Stimulated activated CD8-positive, alpha-beta memory T cell treated with anti-CD3 and anti-CD28 coated beads, Interleukin-15, amount 100 ng/mL, for 4 hours (primary cell): Measurements from ENCODE around the gene HEXIM1.

Experiments used
- DNase-seq, 2 donors: peaks; one replicate each; pipeline ENCODE4 v3.0.0-alpha.2; 2020; ENCODE audit warnings: low read depth in 2 of 2

HEXIM1 gene, protein sequence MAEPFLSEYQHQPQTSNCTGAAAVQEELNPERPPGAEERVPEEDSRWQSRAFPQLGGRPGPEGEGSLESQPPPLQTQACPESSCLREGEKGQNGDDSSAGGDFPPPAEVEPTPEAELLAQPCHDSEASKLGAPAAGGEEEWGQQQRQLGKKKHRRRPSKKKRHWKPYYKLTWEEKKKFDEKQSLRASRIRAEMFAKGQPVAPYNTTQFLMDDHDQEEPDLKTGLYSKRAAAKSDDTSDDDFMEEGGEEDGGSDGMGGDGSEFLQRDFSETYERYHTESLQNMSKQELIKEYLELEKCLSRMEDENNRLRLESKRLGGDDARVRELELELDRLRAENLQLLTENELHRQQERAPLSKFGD

DNA sequence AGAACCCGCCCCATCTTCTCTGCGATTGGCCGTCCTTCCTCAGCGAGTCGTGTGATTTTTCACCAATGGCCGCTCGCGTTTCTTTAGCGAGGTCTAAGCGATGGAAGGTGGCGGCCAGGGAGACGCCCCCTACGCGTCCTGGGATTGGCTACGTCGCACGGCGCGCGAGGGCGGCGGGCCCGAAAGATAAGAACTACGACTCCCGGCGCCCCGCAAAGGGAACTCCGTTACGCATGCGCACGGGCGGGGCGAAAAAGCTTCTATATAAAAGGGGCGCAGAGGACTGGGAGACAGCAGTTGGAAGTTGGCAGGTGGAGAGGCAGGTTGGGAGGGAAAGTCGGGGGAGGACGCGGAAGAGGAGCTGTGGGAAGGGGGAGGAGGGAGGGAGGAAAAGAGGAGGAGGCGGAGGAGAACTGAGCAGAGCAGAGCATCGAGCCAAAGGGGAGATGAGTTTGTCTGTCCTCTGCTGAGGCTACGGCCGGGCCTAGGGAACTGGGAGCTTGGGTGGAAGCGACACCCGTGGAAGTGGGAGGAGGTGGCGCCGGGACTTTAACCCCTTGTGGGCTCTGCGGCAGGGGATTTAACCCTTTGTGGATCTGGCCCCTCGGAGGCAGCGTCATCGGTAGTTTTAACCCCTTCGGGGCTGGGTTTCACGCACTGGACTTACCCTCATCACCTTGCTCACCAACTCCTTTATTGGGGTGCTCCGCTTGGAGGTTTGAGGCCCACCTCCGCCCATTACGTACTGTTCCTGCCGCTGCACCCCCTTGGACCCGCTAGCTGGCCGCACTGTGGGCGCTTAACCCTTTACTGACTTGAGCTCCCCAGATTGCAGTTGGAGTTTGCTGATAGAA, at the start of gene HEXIM1:
TSS of gene HEXIM1 (plus strand) at position 293 of the 854 bp plus-strand sequence. CDS start 716 bp downstream, outside the sequence.
- peak; percentile 98 for DNase-seq

DNA sequence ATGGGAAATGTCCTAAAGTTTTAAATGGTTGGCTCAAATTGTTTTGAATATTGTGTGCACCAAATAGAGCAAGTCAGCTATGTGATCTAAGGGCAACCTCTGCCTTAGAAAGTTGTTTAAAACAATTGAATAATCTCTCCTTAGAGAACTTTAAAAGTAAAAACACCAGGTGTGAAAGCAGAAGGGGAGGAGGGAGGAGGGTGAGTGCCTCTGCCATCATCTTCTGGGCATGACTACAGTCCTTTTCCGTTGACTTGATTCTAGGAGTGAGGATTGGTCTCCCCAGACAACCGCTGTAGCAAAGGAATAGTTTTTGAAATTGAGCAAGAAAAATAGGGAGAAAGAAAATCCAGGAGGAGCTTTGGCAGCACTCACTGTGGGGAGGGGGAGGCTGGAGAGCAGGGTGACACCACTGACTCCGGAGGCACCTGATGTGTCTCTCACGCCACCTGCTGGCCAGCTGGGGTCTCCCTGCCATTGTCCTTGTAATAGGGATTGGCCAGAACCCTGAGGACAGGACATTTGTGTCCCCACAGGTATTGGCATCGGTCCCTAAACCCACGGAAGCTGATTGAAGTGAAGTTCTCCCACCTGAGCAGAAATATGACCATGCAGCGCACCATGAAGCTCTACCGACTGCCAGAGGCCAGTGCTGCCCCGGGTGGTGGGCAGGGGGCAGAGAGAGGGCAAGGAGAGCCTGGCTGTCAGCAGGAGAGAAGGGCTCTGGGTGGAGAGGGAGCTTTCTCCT, 49.2 kb upstream of the HEXIM1 start:
- DNase-seq: peak; percentile 21 to 42

DNA sequence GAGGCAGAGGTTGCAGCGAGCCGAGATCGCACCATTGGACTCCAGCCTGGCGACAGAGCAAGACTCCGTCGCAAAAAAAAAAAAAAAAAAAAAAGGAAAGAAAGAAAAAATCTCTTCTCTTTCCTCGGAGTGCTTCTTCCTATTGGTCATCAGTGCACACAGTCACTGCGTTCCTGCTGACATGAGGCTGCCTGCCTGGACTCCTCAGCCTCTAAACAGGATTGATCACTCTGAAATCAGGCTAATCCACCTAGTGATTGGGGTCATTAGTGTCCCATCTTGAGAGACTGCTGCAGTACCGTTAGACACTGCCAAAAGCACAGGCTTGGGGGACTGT, 46.8 kb upstream of the HEXIM1 start:
- DNase-seq: no peak

DNA sequence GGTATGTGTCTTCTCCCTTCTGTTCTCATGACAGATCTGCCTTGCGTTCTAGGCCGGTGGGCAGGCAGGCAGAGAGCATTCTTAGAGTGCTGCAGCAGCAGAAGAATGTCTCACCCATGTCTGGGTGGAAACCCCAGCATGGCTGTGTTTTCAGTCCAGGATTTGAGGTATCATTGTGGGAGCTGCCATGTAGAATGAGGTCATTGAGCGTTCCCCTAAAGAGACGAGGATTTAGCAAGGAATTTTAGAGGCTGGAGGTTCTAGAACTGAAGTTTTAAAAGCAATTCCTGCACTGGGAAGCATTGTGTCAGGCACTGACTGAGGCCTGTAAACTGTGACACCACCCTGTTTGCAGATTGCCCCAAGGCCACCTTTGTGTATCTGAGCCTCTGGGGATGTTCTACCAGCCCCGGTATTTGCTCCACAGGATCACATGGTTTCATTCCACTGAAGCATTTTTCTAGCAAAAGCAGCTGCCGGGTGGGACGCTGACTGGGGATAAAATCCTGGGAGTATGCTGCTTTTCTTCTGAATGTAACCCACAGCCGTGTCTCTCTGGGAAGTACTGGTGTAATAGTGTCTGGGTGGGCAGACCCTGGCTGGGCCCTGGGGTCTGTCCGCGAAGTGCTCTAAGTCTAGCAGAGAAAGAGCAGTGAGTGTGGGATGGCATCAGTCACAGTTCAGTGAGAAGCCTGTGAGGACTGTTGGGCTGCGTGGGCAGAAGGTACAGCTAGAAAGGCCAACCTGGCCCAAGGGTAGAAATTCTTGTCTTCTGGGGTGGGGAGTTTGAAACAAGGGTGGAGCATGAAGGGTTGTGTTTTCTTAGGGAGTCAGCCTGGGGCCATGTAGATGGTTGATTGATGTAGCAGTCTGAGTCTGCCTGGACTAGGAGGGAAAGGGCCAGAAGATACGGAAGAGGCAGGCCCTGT, 46.1 kb upstream of the HEXIM1 start:
- no peak for DNase-seq

DNA sequence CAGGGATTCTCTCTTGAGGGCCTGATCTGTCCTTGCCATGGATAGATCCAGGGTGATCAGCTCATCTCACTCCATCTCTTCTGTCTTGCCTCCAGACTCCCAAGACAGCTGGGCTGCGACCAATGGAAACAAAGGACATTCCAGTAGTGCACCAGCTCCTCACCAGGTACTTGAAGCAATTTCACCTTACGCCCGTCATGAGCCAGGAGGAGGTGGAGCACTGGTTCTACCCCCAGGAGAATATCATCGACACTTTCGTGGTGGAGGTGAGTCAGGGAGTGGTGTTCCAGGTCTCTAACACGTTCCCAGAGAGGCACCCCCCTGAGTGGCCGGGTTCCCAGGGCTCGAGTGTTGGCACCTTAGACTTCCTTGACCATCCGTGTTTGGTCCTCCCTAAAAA, 45.4 kb upstream of the HEXIM1 start:
- no peak for DNase-seq

DNA sequence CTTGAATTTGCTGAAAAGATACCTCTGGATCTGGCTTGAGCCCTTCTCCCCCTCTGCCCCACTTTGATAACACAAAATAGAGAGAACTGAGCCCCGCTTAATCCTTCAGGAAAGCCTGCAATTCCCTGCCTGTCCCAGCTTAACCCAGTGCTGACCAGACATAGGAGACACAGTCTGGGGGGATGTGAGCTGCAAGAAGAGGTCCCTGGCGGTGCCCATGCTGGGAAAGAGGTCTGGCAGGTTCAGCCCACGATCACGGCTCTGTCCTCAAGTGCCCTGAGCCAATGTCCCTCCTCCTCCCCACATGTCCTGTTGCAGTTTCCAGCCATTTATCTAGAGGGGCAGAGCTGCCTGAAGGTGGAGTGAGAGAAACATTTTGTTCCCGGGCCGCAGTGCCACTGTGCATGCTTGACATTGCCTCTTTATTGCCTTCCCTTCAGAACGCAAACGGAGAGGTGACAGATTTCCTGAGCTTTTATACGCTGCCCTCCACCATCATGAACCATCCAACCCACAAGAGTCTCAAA, 44.9 kb upstream of the HEXIM1 start:
- no peak for DNase-seq

DNA sequence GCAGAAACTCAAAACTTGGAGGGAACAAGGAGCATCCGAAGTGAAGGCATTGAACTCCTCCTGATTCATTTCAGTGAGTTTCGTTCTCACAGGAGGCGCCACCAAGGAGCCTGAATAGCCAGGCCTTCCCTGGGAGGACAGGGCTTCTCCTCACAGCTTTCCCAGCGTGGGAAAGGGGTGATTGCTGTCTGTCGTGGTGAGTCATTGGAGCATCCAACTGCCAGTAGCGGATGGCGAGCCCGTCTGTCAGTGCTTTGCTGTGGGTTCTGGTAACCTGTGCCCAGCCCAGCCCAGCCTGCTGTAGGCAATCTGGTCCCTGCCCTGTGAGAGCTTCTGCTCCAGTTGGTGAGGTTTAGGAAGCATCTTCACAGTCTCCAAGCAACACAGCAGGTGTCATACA, 44.2 kb upstream of the HEXIM1 start:
- DNase-seq: no peak

DNA sequence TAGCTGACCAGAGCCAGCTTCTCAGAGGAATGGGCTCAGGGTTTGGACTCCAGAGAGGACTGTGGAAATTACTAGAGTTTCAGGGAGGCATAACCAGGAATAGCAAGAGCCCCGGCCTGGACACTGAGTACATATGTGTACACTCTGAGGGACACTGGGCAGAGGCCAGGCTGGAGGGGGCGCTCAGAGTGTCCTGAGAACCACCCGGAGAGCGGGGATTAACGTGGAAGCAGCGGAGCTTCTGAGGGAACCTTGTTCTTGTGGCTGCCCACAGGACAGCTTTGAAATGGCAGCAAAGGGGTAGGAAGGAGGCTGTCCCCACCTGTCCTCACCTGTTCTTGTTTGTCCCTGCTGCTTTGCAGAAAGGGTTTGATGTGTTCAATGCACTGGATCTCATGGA, 43.8 kb upstream of the HEXIM1 start:
- no peak for DNase-seq

DNA sequence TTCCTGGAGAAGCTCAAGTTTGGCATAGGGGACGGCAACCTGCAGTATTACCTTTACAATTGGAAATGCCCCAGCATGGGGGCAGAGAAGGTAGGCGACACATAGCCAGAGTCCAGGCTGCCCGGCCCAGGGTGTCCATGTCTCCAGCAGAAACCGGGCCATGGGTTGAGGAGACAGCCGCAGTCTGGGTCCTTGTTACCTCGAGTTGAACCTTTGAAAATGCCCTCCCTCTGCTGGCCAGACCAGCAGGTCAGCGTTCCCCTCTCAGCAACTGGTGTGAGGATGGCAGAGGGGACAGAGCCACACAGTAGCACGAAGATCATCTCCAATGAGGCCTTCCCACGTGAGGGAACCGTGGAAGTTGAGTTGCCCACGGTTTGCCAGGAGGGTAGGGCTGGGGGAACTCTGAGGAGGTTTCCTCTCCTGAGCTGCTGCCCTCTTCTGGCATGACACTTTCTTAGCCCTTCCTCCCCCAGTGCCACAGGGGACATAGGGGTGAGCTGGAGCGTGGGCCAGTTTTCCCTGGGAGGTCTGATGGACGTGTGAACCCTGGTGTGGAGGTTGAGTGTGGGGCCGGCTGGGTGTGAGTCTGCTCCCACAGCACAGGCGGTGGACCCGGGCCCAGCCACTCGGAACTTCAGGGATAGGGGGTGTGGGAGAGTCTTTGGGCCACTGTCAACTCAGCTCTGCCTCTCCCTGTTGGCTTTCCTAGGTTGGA, 43.2 kb upstream of the HEXIM1 start:
- no peak for DNase-seq

DNA sequence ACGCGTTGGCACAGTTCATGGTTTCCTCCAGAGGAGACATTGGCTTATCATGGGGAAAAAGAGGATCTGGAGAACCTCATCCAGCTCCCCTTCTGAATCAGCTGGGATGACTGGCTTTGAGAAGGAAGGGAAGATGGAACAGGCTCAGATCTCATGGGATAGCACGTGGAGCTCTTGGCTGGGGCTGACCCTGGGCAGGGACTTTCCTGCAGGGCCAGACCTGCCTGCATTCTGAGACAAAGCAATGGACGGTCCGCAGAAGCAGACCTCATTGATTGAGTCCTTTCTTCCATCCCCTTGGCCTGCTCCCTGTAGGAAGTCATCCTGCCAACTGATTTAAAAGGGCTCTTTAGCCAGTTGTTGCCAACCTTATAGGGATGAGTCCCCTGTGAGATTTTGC, 42.2 kb upstream of the HEXIM1 start:
- no peak for DNase-seq

DNA sequence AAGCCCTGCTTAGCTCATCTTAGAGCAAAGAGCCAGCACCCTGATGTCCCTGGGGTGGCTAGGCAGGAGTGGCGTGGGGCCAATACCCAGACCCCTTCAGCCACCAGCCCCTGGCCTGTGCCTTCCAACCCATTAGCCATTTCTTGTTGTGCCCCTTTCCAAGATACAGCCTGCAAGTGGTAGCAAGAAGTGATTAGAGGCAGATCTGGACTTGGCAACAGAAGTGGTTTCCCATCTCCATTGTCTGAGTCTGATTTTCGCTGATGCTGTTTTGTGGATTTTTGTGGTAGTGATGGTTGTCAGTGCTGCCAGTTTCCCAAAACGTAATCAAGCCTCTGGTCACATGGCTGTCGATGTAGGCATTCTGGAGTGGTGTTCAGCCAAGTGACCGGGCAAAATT, 41.7 kb upstream of the HEXIM1 start:
- DNase-seq: no peak

DNA sequence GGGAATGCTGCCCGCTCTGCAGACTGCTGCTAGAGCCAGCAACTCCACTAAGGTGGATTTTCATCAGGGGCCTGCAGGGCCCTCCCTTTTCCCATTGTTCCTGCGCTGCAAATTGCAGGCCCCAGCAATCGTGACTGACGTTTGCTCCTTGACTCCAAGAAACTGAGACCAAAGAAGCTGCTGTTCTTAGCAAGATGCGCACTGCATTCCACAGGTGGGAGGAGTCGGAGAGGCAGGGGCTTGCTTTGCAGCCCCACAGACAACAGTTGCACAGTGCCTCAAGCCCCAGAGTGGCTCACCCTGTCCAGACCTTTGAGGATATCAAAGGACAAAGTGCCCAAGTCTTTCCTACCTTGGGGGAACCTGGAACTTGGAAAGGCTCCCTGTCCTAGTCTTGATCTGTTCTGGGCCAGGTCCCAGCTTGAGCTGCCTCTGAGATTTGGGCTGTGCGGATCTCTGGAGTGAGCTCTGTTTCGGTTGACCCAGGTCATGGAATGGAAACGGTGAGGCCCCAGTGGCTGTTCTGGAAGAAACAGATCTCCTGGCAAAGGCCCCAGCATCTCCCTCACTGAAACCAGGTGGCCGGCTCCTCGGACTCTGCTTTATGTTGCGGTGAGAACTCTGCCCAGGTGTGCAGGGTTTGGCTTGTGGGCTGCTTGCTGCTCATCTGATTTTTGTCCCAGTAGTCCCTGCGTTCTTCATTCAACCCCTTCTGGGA, 40.8 kb upstream of the HEXIM1 start:
- DNase-seq: no peak

DNA sequence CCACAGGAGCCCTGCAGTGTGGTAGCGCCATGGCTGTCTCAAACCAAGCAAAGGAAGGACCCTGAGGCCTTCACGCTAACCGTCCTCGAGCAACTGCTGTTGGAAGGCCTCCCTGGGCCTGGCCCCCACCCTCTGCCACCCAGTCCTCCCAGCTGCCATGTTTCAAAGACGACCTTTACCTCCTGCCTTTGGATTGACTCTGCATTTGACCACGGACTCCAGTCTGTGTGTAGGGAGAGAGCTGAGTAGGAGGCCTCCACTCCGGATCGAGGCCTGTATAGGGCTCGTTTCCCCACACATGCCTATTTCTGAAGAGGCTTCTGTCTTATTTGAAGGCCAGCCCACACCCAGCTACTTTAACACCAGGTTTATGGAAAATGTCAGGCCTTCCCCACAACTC, 40.2 kb upstream of the HEXIM1 start:
- no peak for DNase-seq

DNA sequence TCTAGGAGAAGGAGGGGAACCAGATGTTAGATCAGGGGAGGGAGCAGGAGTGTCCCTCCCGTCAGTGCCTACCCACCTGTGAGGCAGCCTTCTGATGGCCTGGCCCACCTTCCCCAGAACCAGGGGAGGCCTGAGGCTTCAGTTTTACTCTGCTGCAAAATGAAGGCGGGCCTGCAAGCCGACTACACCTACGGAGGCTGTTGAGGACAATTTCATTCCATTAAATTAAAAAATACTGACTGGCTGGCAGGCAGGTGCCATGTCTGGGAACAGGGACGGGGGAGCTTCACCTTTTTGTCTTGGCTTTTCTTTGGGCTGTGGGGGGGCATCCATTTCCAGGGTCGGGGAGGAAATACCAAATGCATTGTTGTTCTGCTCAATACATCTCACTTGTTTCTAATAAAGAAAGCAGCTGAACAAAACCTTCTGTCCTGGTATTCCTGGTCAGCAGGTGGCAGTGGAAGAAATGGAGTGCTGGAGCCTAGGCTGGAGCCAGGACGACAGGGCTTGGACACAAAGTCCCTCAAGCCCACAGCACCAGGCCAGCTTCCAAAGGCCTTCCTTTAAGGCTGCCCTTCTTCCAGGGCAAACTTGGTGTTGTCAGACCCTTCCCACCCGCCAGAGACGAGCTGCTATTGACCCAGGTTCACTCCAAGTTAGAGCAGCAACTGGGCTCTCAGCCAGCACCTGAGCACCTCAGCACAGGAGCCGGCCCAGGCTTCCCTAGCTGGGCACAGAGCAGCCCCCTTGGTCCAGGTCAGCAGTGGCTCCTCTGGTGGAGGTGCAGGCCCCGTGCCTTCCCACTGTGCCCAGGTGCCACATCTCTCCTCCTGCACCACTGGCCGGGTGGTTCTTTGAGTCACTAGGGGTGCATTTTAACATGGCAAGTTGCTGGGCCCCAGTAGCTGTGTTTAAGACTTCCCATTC, 39.4 kb upstream of the HEXIM1 start:
- DNase-seq: no peak

DNA sequence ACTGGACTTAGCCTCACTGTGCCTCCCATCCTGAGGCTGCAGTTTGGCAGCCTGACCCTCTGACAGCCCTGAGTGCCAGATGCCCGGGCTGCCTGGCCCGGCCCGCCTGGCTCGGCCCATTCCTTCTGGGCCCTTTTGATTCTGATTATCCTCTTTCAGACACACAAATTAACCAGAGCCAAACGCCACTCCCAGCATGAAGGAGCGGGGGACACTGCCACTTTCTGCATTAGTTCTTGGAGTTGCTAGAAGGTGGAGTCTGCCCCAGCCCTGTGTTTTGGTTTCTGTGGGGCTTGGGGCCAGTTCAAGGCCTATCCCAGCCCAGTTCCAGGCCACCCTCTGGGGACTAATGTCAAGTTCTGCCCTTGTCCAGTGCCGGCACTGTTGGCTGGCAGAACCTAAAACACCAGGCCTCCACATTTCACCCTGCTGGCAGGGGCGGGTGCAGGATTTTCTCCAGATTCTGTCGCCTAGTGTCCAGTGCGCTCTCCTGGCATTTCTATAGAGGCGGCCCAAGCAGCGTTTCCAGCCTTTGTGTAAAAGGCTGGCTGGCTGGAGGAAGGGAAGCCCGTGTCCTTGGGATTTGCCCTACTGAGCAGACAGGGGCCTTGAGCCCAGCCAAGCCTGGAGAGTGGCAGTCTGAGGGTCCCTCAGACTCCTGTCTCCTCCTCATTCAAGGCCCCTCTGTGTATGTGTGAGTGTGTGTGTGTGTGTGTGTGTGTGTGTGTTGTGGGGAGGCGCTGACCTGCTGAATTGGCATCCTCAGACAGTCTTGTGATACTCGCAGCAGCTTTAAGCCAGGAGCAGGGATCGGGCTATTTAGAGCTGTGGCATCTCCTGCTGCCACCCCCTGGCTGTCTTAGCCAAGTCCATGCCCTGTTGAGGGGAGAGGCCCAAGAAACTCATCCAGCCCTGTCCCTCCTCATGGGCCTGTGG, 37.3 kb upstream of the HEXIM1 start:
- no peak for DNase-seq

DNA sequence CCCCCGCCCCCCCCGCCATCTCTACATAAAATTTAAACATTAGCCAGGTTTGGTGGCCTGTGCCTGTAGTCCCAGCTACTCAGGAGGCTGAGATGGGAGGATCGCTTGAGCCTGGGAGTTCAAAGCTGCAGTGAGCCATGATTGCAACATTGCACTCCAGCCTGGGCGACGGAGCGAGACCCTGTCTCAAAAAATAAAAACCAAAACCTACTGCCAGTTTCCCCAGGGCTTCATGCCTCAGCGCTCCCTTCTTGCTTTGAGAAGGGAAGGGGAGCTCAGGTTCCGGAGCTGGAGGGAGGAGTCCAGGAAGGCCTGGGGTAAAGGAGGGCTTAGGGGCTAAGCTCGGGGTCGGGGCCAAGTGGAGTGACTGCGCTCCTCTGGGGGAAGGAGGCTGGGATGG, 36.4 kb upstream of the HEXIM1 start:
- no peak for DNase-seq

DNA sequence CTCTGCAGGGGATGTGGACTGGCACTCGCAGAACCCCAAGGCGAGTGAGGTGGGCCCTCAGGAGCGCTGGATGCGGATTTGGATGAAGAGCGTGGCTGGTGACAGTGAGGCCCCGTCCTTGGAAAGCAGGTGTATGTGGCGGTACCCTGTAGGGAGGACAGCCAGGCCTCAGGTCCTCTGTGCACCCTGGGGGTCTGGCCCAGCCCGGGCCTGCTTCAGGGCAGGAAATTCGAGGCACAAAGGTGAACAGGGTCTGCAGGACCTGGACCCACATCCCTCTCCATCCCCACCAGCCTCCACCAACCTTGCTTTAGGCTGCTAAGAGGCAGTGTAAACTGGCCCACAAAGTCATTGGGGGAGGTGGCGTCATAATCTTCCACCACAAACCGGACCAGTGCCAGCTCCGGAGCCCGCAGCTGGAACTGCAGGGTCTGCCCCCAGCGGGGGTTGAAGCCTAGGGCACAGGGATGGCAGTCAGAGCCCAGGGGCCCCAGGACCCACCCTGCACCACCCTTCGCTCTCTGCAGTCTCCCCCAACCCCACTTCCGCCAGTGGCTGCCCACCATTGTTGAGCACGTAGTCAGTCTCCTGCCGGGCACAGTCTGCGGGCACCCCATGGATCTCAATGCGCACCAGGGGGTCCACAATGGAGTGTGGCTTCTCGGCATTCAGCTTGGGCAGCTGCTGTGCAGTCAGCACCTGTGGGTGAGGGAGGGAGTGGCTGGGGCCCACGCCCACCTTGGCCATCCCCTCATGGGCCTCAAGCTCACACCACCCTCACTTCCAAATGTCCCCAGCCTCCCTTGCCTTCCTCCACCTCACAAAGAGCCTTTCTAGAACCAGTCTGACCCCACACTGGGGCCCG, 35.5 kb upstream of the HEXIM1 start:
- no peak for DNase-seq
